Measurements from ENCODE around the gene BICC1. TPM values are rescaled to one million over a fixed set of nuclear protein-coding genes. Genes with fewer than 3 reads are reported as not detected.

BICC1 gene
- total RNA-seq, 1 experiment from 2014 or later = 118 TPM

DNA sequence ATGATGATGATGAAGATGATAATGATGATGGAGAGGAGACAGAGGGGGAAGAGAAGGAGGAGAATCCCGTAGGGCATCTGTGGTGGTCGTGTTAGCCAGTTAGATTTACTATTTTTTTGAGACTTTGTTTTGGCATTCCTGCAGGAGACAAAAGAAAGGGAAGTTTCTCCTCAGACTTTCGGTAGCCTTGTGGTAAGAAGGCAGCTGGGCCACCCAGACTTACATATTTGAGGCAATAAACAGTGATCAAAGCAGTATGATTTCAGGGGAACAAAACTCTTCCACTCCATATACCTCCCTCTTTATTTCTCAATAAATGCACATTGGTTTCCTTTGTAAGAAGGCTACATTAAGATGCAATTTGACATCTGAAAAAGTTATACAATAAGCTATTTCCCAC lies 32.4 kb upstream of the BICC1 start:
- no peaks in the 10 kb centered on the region for H3K9me3 ChIP-seq
- TF ChIP-seq, protein P1, sequence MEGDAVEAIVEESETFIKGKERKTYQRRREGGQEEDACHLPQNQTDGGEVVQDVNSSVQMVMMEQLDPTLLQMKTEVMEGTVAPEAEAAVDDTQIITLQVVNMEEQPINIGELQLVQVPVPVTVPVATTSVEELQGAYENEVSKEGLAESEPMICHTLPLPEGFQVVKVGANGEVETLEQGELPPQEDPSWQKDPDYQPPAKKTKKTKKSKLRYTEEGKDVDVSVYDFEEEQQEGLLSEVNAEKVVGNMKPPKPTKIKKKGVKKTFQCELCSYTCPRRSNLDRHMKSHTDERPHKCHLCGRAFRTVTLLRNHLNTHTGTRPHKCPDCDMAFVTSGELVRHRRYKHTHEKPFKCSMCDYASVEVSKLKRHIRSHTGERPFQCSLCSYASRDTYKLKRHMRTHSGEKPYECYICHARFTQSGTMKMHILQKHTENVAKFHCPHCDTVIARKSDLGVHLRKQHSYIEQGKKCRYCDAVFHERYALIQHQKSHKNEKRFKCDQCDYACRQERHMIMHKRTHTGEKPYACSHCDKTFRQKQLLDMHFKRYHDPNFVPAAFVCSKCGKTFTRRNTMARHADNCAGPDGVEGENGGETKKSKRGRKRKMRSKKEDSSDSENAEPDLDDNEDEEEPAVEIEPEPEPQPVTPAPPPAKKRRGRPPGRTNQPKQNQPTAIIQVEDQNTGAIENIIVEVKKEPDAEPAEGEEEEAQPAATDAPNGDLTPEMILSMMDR (IDR thresholded peaks at IDR 0.05; ENCODE audit: insufficient read depth in 1 of 2, low read depth in 1 of 2, low read length in 1 of 2, severe bottlenecking in 1 of 2, unreplicated experiment in 1 of 2) = no peak
- Mint-ChIP-seq H3K27me3 (ENCODE audit: insufficient read depth, unreplicated experiment) (no peaks in the 10 kb centered on the region), H3K27ac (ENCODE audit: unreplicated experiment) (no peak overlapping the region), H3K36me3 (ENCODE audit: insufficient read depth, unreplicated experiment) (no peaks in the 10 kb centered on the region), H3K4me1 (ENCODE audit: low read depth, unreplicated experiment) (peaks cover 30% of the 10 kb centered on the region), H3K9me3 (ENCODE audit: unreplicated experiment) (peaks cover 9% of the 10 kb centered on the region), H3K4me3 (ENCODE audit: unreplicated experiment) (no peak overlapping the region)
- BruUV-seq (replicated peaks) = no TSS peak
- ChIA-PET POLR2A (no interaction called here), CTCF (no interaction called here)
- no peak overlapping the region for H3K4me3 ChIP-seq (ENCODE audit: low read depth, low read length)
- intact Hi-C loops (cut with micrococcal nuclease; ENCODE audit: unreplicated experiment) = no loop called here
- DNase-seq = no peak
- peaks cover 8% of the 10 kb centered on the region for H3K4me1 ChIP-seq
- no peaks in the 10 kb centered on the region for H3K27me3 ChIP-seq (replicated peaks; ENCODE audit: control insufficient read depth, insufficient read depth, low read length)
- H3K36me3 ChIP-seq (ENCODE audit: control insufficient read depth, insufficient read depth, low read length) = no peaks in the 10 kb centered on the region

DNA sequence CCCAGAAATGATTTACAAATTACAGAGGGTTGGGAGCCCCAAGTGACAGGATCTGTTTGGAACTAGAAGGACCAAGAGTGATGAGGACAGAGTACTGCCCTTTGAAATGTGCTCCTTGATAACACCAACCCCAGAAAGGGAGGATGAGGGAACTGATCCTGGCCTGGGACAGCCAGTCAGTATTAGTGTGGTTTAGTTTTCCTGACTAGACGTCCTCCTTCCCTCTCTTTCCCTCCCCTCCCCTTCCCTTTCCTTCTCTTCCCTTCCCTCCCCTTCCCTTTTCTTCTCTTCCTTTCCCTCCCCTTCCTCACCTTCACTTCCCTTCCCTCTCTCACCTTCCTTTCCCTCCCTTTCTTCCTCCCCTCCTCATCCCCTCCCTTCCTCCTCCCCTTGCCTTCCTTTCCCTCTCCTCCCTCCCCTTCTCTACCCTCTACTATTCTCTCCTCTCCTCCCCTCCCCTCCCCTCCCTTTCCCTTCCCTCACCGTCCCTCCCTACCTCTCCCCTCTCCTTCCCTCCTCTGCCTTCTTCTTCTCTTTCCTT lies 31.0 kb upstream of the BICC1 start:
- no peaks in the 10 kb centered on the region for H3K9me3 ChIP-seq
- DNase-seq = no peak
- TF ChIP-seq, protein P1 (IDR thresholded peaks at IDR 0.05; ENCODE audit: insufficient read depth in 1 of 2, low read depth in 1 of 2, low read length in 1 of 2, severe bottlenecking in 1 of 2, unreplicated experiment in 1 of 2) = no peak
- H3K36me3 ChIP-seq (ENCODE audit: control insufficient read depth, insufficient read depth, low read length) = no peaks in the 10 kb centered on the region
- ChIA-PET CTCF (no interaction called here), POLR2A (no interaction called here)
- H3K4me3 ChIP-seq (ENCODE audit: low read depth, low read length) = no peak overlapping the region
- peaks cover 9% of the 10 kb centered on the region for H3K9me3 Mint-ChIP-seq (ENCODE audit: unreplicated experiment)
- H3K27me3 ChIP-seq (replicated peaks; ENCODE audit: control insufficient read depth, insufficient read depth, low read length) = no peaks in the 10 kb centered on the region
- H3K36me3 Mint-ChIP-seq (ENCODE audit: insufficient read depth, unreplicated experiment) = no peaks in the 10 kb centered on the region
- no peaks in the 10 kb centered on the region for H3K27me3 Mint-ChIP-seq (ENCODE audit: insufficient read depth, unreplicated experiment)
- no peak overlapping the region for H3K4me3 Mint-ChIP-seq (ENCODE audit: unreplicated experiment)
- no TSS peak for BruUV-seq (replicated peaks)
- H3K4me1 ChIP-seq = no peaks in the 10 kb centered on the region
- peaks cover 19% of the 10 kb centered on the region for H3K4me1 Mint-ChIP-seq (ENCODE audit: low read depth, unreplicated experiment)
- intact Hi-C loops (cut with micrococcal nuclease; ENCODE audit: unreplicated experiment) = no loop called here
- H3K27ac Mint-ChIP-seq (ENCODE audit: unreplicated experiment) = no peak overlapping the region

DNA sequence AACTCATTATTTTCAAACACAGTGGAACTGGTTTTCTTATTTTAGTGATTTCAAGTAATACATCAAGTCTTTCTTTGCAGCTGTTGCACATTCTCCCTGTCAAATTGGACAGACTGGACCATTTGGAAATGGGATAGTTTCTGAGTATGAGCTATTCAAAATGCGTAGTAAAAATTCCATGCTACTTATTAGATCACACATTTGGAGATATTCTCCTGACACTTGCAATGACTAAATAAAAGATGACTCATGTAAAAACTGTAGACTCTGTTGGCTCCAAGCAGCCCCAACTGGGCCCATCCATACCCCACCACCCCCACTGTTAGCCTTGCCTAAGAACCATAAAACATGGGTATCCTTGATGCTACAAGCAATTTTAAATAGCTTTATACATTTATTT lies 25.9 kb upstream of the BICC1 start:
- H3K4me3 Mint-ChIP-seq (ENCODE audit: unreplicated experiment) = no peak overlapping the region
- CTCF ChIA-PET = interaction anchor here (1.1 kb wide), 1 partner anchor 9 kb away, joined by 3 read pairs; no protein-coding TSS in a partner anchor
- no peaks in the 10 kb centered on the region for H3K27me3 Mint-ChIP-seq (ENCODE audit: insufficient read depth, unreplicated experiment)
- H3K9me3 ChIP-seq = peaks cover 7% of the 10 kb centered on the region; the same call in 1 of the 2 replicates
- peaks cover 5% of the 10 kb centered on the region for H3K4me1 Mint-ChIP-seq (ENCODE audit: low read depth, unreplicated experiment)
- TF ChIP-seq, protein P1 (IDR thresholded peaks at IDR 0.05; ENCODE audit: insufficient read depth in 1 of 2, low read depth in 1 of 2, low read length in 1 of 2, severe bottlenecking in 1 of 2, unreplicated experiment in 1 of 2) = no peak
- no peaks in the 10 kb centered on the region for H3K36me3 Mint-ChIP-seq (ENCODE audit: insufficient read depth, unreplicated experiment)
- intact Hi-C loops (cut with micrococcal nuclease; ENCODE audit: unreplicated experiment) = no loop called here
- no TSS peak for BruUV-seq (replicated peaks)
- H3K4me3 ChIP-seq (ENCODE audit: low read depth, low read length) = no peak overlapping the region
- no peaks in the 10 kb centered on the region for H3K36me3 ChIP-seq (ENCODE audit: control insufficient read depth, insufficient read depth, low read length)
- H3K27me3 ChIP-seq (replicated peaks; ENCODE audit: control insufficient read depth, insufficient read depth, low read length) = no peaks in the 10 kb centered on the region
- peaks cover 9% of the 10 kb centered on the region for H3K9me3 Mint-ChIP-seq (ENCODE audit: unreplicated experiment)
- no peaks in the 10 kb centered on the region for H3K4me1 ChIP-seq
- POLR2A ChIA-PET = no interaction called here
- DNase-seq = no peak
- no peak overlapping the region for H3K27ac Mint-ChIP-seq (ENCODE audit: unreplicated experiment)
